ENCODE measurements around the gene WDCP. TPM values are rescaled to one million over a fixed set of nuclear protein-coding genes. Genes with fewer than 3 reads are reported as not detected.
A peak's percentile ranks its signal among the peaks of the same experiment; 100 is the strongest.

The WDCP gene
- total RNA-seq, 1 experiment from 2014 or later = 36.9 TPM

GRCh38 chr2:24075259-24075658 lies 28.1 kb upstream of the WDCP start:
- no peak overlapping the region for H3K56ac ChIP-seq (ENCODE audit: insufficient read length, low read depth, low read length)
- no peak overlapping the region for H2BK20ac ChIP-seq (ENCODE audit: low read depth, low read length, poor library complexity, severe bottlenecking)
- H3K4me1 ChIP-seq (ENCODE audit: insufficient read depth, low read length) = peaks cover 3% of the 10 kb centered on the region; the same call in 1 of the 2 replicates
- H3K9me3 ChIP-seq (ENCODE audit: control insufficient read depth, low read depth, low read length) = no peaks in the 10 kb centered on the region
- peak overlapping the region; percentile 97 for H3K4me2 ChIP-seq (ENCODE audit: insufficient read depth, insufficient read length, low read length)
- Mint-ChIP-seq H3K4me1 (peaks cover 17 to 19% of the 10 kb centered on the region in 2 experiments), H3K4me3 (peak overlapping the region; percentile 97 to 99), H3K36me3 (ENCODE audit: insufficient read depth in 1 of 3, low read depth in 3 of 3) (peaks cover 13 to 40% (median 38%) of the 10 kb centered on the region in 3 experiments), H3K9me3 (no peaks in the 10 kb centered on the region), H3K27ac (peak overlapping the region in 2 of 3 experiments; percentile 99 to 100; a peak in 1 of 7 replicates), H3K27me3 (ENCODE audit: low read depth) (no peaks in the 10 kb centered on the region)
- no peak for DNase-seq
- no peak overlapping the region for H3K23ac ChIP-seq (ENCODE audit: insufficient read length, low read depth, low read length)
- no peak overlapping the region for H3K14ac ChIP-seq (ENCODE audit: insufficient read depth, low read length)
- H4K8ac ChIP-seq (replicated peaks; ENCODE audit: insufficient read length, low read depth, low read length) = no peak overlapping the region
- no peaks in the 10 kb centered on the region for H3K27me3 ChIP-seq (ENCODE audit: insufficient read depth, low read length)
- H2BK15ac ChIP-seq (ENCODE audit: low read depth, low read length) = no peak overlapping the region
- H3K18ac ChIP-seq (ENCODE audit: insufficient read length, low read depth, low read length) = no peak overlapping the region
- H2AK5ac ChIP-seq (ENCODE audit: insufficient read length, low read length) = no peak overlapping the region
- H3K9ac ChIP-seq (ENCODE audit: extremely low read depth, insufficient read length, low read length) = peak overlapping the region; percentile 87
- H3K4ac ChIP-seq (ENCODE audit: low read depth, low read length) = no peak overlapping the region
- no peak overlapping the region for H3K27ac ChIP-seq (ENCODE audit: insufficient read length, low read depth, low read length)
- H3T11ph ChIP-seq (ENCODE audit: low read length) = no peak overlapping the region
- peaks cover 2% of the 10 kb centered on the region for H3K79me1 ChIP-seq (ENCODE audit: insufficient read depth, low read depth, low read length, poor library complexity, severe bottlenecking)
- no CpG with 5 or more reads among the region's 5 CpGs for WGBS (ENCODE audit: extremely low coverage, insufficient read length, low lambda C conversion rate)
- H2AFZ ChIP-seq (ENCODE audit: low read length) = no peak overlapping the region
- H3K23me2 ChIP-seq (ENCODE audit: insufficient read length, low read depth, low read length, poor library complexity, severe bottlenecking) = peaks cover 11% of the 10 kb centered on the region
- no peak for TF ChIP-seq CTCF (conservative IDR thresholded peaks at IDR 0.05)
- H2BK12ac ChIP-seq (ENCODE audit: insufficient read length, low read depth, low read length) = no peak overlapping the region
- no peaks in the 10 kb centered on the region; the same call in 1 of the 2 replicates for H3K79me2 ChIP-seq (ENCODE audit: insufficient read depth, low read length)
- no peak overlapping the region for H4K91ac ChIP-seq (ENCODE audit: insufficient read length, low read depth, low read length)
- no peak overlapping the region for H4K5ac ChIP-seq (ENCODE audit: insufficient read length, low read depth, low read length)
- no peaks in the 10 kb centered on the region for H4K20me1 ChIP-seq (ENCODE audit: control insufficient read depth, insufficient read depth, insufficient read length)
- no peak overlapping the region for H2BK120ac ChIP-seq (ENCODE audit: low read depth, low read length, poor library complexity, severe bottlenecking)
- no peak overlapping the region for H2BK5ac ChIP-seq (ENCODE audit: insufficient read length, low read length)
